SK-N-SH treated with all-trans-retinoic acid at 6 μM for 48 hours (cell line): ENCODE measurements around the gene ZNF536.

ENCODE experiments used
- ARNTL ChIP-seq: fragments of 450-650 bp; formaldehyde crosslinking; IDR thresholded peaks from 2 replicates; pipeline ENCODE4 v1.5.0; 2020; ENCODE audit warnings: low read depth, mild to moderate bottlenecking, moderate library complexity, borderline replicate concordance
- ESRRG ChIP-seq: fragments of 250-450 bp; sonication (Bioruptor Pico); IDR thresholded peaks from 2 replicates; pipeline ENCODE4 v1.6.1; 2021; ENCODE audit warnings: mild to moderate bottlenecking
- OSR1 ChIP-seq: fragments of 250-450 bp; sonication (Bioruptor Pico); IDR thresholded peaks from 2 replicates; pipeline ENCODE4 v1.8.0; 2022; ENCODE audit warnings: moderate library complexity, mild to moderate bottlenecking, inconsistent platforms
- PPARA ChIP-seq: fragments of 250-450 bp; sonication (Bioruptor Pico); IDR thresholded peaks from 2 replicates; pipeline ENCODE4 v1.5.0; 2020; ENCODE audit warnings: mild to moderate bottlenecking, borderline replicate concordance
- RARB ChIP-seq: fragments of 250-450 bp; sonication (Bioruptor Pico); IDR thresholded peaks from 2 replicates; pipeline ENCODE4 v1.8.0; 2021; ENCODE audit warnings: mild to moderate bottlenecking, moderate library complexity
- TOX ChIP-seq: fragments of 250-450 bp; sonication (Bioruptor Pico); IDR thresholded peaks from 2 replicates; pipeline ENCODE4 v1.8.0; 2021; ENCODE audit warnings: mild to moderate bottlenecking, moderate library complexity, borderline replicate concordance
- ZFP3 ChIP-seq: fragments of 250-450 bp; sonication (Bioruptor Pico); IDR thresholded peaks from 2 replicates; pipeline ENCODE4 v1.5.0; 2020; ENCODE audit warnings: mild to moderate bottlenecking, moderate library complexity
- ZNF70 ChIP-seq: fragments of 450-650 bp; formaldehyde crosslinking; IDR thresholded peaks from 2 replicates; pipeline ENCODE4 v1.5.0; 2020; ENCODE audit warnings: mild to moderate bottlenecking, moderate library complexity
- TF ChIP-seq, protein P1 (sequence below): fragments of 250-450 bp; sonication (Bioruptor Pico); IDR thresholded peaks from 2 replicates; pipeline ENCODE4 v1.5.1; 2021; ENCODE audit warnings: mild to moderate bottlenecking, moderate library complexity

DNA sequence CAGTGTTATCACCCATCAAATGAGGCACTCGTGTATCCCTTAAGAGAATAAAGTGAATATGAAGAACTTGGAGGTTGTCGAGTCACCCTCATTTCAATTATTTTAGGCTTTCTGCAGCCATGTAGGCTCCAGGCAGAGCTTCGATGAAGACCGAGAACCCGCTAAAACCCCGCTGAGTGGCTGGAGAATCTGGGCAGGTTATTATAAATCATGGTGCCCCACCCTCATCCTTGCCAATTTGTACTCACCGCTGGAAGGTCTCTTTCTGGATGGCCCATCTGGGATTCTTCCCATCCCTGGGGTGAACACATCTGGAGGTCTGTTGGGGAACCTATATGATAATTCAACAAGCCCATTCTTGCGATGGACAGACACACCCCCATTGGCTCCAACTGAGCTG is 190.8 kb downstream of the ZNF536 start:
- TF ChIP-seq ESRRG (CRISPR knock-in tag) (no peak), OSR1 (CRISPR knock-in tag) (no peak), ZNF70 (CRISPR knock-in tag) (no peak), ARNTL (CRISPR knock-in tag) (no peak), RARB (CRISPR knock-in tag) (no peak), TOX (no peak), PPARA (CRISPR knock-in tag) (no peak), ZFP3 (CRISPR knock-in tag) (no peak)
- TF ChIP-seq, protein P1, sequence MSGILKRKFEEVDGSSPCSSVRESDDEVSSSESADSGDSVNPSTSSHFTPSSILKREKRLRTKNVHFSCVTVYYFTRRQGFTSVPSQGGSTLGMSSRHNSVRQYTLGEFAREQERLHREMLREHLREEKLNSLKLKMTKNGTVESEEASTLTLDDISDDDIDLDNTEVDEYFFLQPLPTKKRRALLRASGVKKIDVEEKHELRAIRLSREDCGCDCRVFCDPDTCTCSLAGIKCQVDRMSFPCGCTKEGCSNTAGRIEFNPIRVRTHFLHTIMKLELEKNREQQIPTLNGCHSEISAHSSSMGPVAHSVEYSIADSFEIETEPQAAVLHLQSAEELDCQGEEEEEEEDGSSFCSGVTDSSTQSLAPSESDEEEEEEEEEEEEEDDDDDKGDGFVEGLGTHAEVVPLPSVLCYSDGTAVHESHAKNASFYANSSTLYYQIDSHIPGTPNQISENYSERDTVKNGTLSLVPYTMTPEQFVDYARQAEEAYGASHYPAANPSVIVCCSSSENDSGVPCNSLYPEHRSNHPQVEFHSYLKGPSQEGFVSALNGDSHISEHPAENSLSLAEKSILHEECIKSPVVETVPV (CRISPR knock-in tag) = no peak
